Heart left ventricle (tissue), 11 donors: Measurements from ENCODE around the gene ANKH. TPM values are rescaled to one million over a fixed set of nuclear protein-coding genes. Genes with fewer than 3 reads are reported as not detected.

Experiments used
- microRNA-seq, 4 donors: library from miRNA; unstranded; fragments of <30 nt; microRNA quantifications; one replicate each; pipeline versions ENCODE4 to v1.2.0, GENCODE V29; 2017 to 2020
- polyA plus RNA-seq, 2 donors: library from polyadenylated mRNA; stranded (reverse); fragments of 200-250 nt; gene quantifications; one replicate each; pipeline ENCODE4 v1.2.3, GENCODE V29; 2013
- total RNA-seq, 9 donors: library from RNA; depleted of rRNA in 2 of 9; stranded (reverse); fragments of >200 nt in 2 of 9; fragmentation: NEBNext Ultra II Directional in 3 of 9; extraction: Animal tissue kit (Norgen Biotek cat#: 25700) in 3 of 9; gene quantifications; one replicate each; pipeline versions ENCODE4 v1.1.0 to v1.2.4, GENCODE V29; 2016 to 2023
- donor health status: ischemic (EF 13 %, LVEDD 7.1; RV severe dilation, severe dysfunction).
- donor health status: healthy with polysubstance abuse.
- donor health status: DM: no; HTN: yes; CAD: no.
- donor health status: DM: no; HTN: no; CAD: no.
- donor health status: ischemic (EF 25% LVEDD 5.7; RV mildly dilated, moderate dysfunction).
- donor health status: healthy.
- donor health status: DM: yes; HTN: yes; CAD: no.
- donor health status: PGD.
- donor health status: nonischemic (EF 23%, LVEDD 6.1; RV moderate dilation, normal function).

Gene ANKH
- total and polyA plus RNA-seq, 11 donors, result 54.1 to 260 (median 168) TPM

Small RNAs within 50 kb of the gene (microRNA-seq; reads per million reads assigned to microRNA genes)
- 0 reads per million in 4 donors for gene MIR4637

Other genes with a start within 250 kb of the ANKH start
- gene OTULIN, start 207.1 kb downstream of the ANKH start, total RNA-seq, result 10 to 100 TPM; 19.3 to 42.0 (median 27.5) TPM
- gene OTULIN, start 207.1 kb downstream of the ANKH start, polyA plus RNA-seq, result 10 to 100 TPM in 1 of 2 donors, 1 to 10 TPM in 1; 7.6 to 12.4 TPM